ENCODE data around the gene SLC5A2.
"Not testable (repeated sequence)": the region's sequence is repeated elsewhere in the genome, so short reads cannot be mapped to it uniquely, and the experiment has no call there.

SLC5A2 gene

DNA sequence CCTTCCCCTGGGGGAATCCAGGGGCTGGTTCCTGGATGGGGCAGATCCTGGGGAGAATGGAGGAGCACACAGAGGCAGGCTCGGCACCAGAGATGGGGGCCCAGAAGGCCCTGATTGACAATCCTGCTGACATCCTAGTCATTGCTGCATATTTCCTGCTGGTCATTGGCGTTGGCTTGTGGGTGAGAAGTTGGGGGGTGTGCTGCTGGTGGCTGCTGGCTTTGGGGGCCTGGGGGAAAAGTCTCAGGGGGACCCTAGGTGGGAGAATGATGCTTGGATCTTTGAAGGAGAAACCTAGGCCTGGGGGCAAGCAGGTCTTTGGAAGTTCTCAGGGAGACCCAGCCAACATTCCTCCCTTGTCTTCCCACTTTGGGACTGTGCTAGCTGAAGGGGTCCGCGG is at the start of gene SLC5A2:
SLC5A2 (plus strand) TSS at position 43 of the 400 bp plus-strand sequence; CDS start at position 57, 14 bp downstream.
- TF ChIP-seq, protein P1, sequence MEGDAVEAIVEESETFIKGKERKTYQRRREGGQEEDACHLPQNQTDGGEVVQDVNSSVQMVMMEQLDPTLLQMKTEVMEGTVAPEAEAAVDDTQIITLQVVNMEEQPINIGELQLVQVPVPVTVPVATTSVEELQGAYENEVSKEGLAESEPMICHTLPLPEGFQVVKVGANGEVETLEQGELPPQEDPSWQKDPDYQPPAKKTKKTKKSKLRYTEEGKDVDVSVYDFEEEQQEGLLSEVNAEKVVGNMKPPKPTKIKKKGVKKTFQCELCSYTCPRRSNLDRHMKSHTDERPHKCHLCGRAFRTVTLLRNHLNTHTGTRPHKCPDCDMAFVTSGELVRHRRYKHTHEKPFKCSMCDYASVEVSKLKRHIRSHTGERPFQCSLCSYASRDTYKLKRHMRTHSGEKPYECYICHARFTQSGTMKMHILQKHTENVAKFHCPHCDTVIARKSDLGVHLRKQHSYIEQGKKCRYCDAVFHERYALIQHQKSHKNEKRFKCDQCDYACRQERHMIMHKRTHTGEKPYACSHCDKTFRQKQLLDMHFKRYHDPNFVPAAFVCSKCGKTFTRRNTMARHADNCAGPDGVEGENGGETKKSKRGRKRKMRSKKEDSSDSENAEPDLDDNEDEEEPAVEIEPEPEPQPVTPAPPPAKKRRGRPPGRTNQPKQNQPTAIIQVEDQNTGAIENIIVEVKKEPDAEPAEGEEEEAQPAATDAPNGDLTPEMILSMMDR (IDR thresholded peaks at IDR 0.05; ENCODE audit: borderline replicate concordance, insufficient read depth, low read depth, low read length) = no peak
- no peak within 1 kb of the TSS for H3K4me3 ChIP-seq (ENCODE audit: low read depth, low read length)

GRCh38 chr16:31435341-31436220 is 47.3 kb upstream of the SLC5A2 start:
- no peak overlapping the region for H3K4me3 ChIP-seq (ENCODE audit: low read depth, low read length)
- TF ChIP-seq, protein P1 (IDR thresholded peaks at IDR 0.05; ENCODE audit: borderline replicate concordance, insufficient read depth, low read depth, low read length) = no peak

- no peak overlapping the region for H3K4me3 ChIP-seq (ENCODE audit: low read depth, low read length)
- TF ChIP-seq, protein P1 (IDR thresholded peaks at IDR 0.05; ENCODE audit: borderline replicate concordance, insufficient read depth, low read depth, low read length) = no peak
Measured at GRCh38 chr16:31436221-31437045, 46.5 kb upstream of the SLC5A2 start.

GRCh38 chr16:31438414-31438813 is 44.5 kb upstream of the SLC5A2 start:
- TF ChIP-seq, protein P1 (IDR thresholded peaks at IDR 0.05; ENCODE audit: borderline replicate concordance, insufficient read depth, low read depth, low read length) = no peak
- H3K4me3 ChIP-seq (ENCODE audit: low read depth, low read length) = no peak overlapping the region

GRCh38 chr16:31439023-31439422 is 43.9 kb upstream of the SLC5A2 start:
- H3K4me3 ChIP-seq (ENCODE audit: low read depth, low read length) = not testable (repeated sequence)

DNA sequence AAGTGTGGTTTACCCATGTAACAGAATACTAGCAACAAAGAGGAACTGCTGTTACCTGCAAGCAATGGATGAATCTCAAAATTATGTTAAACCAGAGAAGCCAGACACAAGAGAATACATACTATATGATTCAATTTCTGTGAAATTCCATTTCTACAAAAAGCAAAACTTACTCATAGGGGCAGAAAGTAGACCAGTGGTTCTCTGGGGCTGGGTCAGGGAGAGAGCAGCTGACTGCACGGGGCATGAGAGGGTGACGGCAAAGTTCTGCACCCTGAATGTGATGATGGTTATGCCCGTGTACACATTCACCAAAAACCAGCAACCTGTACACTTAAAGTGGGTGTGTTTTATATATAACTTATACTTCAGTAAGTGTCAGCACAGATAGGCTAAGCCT is 43.4 kb upstream of the SLC5A2 start:
- H3K4me3 ChIP-seq (ENCODE audit: low read depth, low read length) = no peak overlapping the region
- TF ChIP-seq, protein P1 (IDR thresholded peaks at IDR 0.05; ENCODE audit: borderline replicate concordance, insufficient read depth, low read depth, low read length) = no peak

- H3K4me3 ChIP-seq (ENCODE audit: low read depth, low read length) = no peak overlapping the region
- TF ChIP-seq, protein P1 (IDR thresholded peaks at IDR 0.05; ENCODE audit: borderline replicate concordance, insufficient read depth, low read depth, low read length) = no peak
Measured at GRCh38 chr16:31440516-31441184, 42.3 kb upstream of the SLC5A2 start.
